ENCODE data around the gene SPINK1. TPM values are rescaled to one million over a fixed set of nuclear protein-coding genes. Genes with fewer than 3 reads are reported as not detected.

The SPINK1 gene
- total RNA-seq, 1 donor from 2014 or later = not detected

DNA sequence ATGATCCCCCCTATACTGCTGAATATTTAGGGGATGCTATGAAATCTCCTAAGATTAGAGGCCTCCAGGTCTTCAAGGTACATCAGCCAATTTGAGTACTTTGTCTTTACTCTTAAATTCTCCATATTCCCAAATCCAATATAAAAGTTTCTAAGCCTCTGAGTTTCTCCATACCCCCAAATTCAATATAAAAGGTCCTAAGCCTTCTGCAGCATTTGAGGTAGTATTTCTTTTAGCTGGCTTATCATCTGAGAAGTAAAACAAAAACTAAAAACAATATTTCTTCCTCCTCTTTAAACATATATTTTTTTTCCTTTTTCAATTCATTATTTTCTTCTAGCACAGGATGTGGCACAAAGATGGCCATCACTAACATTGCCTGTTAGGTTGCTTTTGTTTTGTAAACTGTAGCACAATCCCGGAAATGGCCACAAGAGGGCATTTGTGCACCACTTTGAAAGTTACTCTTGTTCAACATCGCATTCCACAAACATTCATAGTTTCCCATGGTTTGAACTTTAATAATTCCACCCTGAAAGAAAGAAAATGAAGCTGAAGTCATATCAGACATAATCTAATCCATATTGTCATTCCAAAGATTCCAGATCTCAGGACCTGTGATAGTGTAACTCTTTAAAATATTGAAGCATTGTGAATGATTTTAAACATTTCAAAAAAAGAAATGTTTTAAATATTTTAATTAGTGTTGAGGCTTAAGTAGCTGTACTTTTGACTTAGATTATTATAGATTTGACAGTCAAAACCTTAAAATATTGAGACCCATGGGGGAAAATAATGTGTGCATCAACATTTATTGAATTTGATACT, 26.0 kb upstream of the SPINK1 start:
- TF ChIP-seq, protein P1, sequence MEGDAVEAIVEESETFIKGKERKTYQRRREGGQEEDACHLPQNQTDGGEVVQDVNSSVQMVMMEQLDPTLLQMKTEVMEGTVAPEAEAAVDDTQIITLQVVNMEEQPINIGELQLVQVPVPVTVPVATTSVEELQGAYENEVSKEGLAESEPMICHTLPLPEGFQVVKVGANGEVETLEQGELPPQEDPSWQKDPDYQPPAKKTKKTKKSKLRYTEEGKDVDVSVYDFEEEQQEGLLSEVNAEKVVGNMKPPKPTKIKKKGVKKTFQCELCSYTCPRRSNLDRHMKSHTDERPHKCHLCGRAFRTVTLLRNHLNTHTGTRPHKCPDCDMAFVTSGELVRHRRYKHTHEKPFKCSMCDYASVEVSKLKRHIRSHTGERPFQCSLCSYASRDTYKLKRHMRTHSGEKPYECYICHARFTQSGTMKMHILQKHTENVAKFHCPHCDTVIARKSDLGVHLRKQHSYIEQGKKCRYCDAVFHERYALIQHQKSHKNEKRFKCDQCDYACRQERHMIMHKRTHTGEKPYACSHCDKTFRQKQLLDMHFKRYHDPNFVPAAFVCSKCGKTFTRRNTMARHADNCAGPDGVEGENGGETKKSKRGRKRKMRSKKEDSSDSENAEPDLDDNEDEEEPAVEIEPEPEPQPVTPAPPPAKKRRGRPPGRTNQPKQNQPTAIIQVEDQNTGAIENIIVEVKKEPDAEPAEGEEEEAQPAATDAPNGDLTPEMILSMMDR (IDR thresholded peaks at IDR 0.05; ENCODE audit: insufficient read depth, low read depth, low read length) = peak; percentile 90
- TF ChIP-seq EZH2 (IDR thresholded peaks at IDR 0.05; ENCODE audit: insufficient read depth, low read length) = no peak
- H3K4me2 ChIP-seq (ENCODE audit: low read length) = no peak overlapping the region
- FAIRE-seq = no peak
- Mint-ChIP-seq H3K4me1 (ENCODE audit: low read depth, unreplicated experiment) (peaks cover 4% of the 10 kb centered on the region), H3K9me3 (ENCODE audit: unreplicated experiment) (no peaks in the 10 kb centered on the region), H3K4me3 (ENCODE audit: unreplicated experiment) (no peak overlapping the region), H3K27me3 (ENCODE audit: low read depth, unreplicated experiment) (peaks cover 2% of the 10 kb centered on the region), H3K36me3 (ENCODE audit: low read depth, unreplicated experiment) (no peaks in the 10 kb centered on the region), H3K27ac (ENCODE audit: unreplicated experiment) (no peak overlapping the region)
- H3K4me1 ChIP-seq (ENCODE audit: insufficient read depth, low read length) = no peaks in the 10 kb centered on the region
- peak; percentile 26 for DNase-seq (ENCODE audit: low read depth)
- no peak overlapping the region for H3K27ac ChIP-seq (ENCODE audit: low read depth, low read length)
- H4K20me1 ChIP-seq (ENCODE audit: insufficient read depth, low read length) = no peaks in the 10 kb centered on the region
- no peak overlapping the region for H2AFZ ChIP-seq (ENCODE audit: low read depth, low read length)
- no peaks in the 10 kb centered on the region for H3K27me3 ChIP-seq (ENCODE audit: insufficient read depth, low read length)
- H3K9me3 ChIP-seq (ENCODE audit: insufficient read depth, low read depth, low read length) = no peaks in the 10 kb centered on the region
- no peaks in the 10 kb centered on the region for H3K36me3 ChIP-seq (ENCODE audit: insufficient read depth, low read length)
- H3K9ac ChIP-seq (ENCODE audit: low read length) = no peak overlapping the region
- H3K79me2 ChIP-seq (ENCODE audit: insufficient read depth, low read length) = no peaks in the 10 kb centered on the region
- no peak overlapping the region for H3K4me3 ChIP-seq (ENCODE audit: insufficient read depth, low read depth, low read length)

DNA sequence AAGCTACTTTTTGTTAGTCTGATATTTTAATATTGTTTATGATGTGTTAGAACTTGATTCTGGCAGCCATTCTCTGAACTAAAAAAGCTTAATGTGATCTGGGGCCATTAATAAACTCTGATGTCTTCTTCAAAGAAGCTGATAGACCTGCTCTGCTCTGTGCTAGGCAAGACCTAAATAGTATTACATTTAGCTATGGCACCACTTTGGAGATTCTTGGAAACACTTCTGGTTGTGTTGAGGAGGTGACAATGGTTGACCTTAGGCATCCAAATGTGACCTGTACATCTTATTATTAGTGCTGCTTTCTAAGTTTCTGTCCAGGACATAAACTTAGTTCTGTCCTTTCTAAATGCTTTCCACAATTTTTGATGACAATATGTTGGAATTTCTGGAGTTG, 25.3 kb upstream of the SPINK1 start:
- no peaks in the 10 kb centered on the region for H3K27me3 ChIP-seq (ENCODE audit: insufficient read depth, low read length)
- H3K9me3 ChIP-seq (ENCODE audit: insufficient read depth, low read depth, low read length) = peaks cover 3% of the 10 kb centered on the region
- H3K4me3 ChIP-seq (ENCODE audit: insufficient read depth, low read depth, low read length) = no peak overlapping the region
- H3K9me3 Mint-ChIP-seq (ENCODE audit: unreplicated experiment) = no peaks in the 10 kb centered on the region
- H3K4me3 Mint-ChIP-seq (ENCODE audit: unreplicated experiment) = no peak overlapping the region
- no peaks in the 10 kb centered on the region for H3K36me3 Mint-ChIP-seq (ENCODE audit: low read depth, unreplicated experiment)
- no peaks in the 10 kb centered on the region for H3K4me1 ChIP-seq (ENCODE audit: insufficient read depth, low read length)
- no peak overlapping the region for H3K9ac ChIP-seq (ENCODE audit: low read length)
- FAIRE-seq (peak; percentile 5), DNase-seq (ENCODE audit: low read depth) (no peak)
- H3K36me3 ChIP-seq (ENCODE audit: insufficient read depth, low read length) = no peaks in the 10 kb centered on the region
- peaks cover 4% of the 10 kb centered on the region for H3K4me1 Mint-ChIP-seq (ENCODE audit: low read depth, unreplicated experiment)
- H3K4me2 ChIP-seq (ENCODE audit: low read length) = no peak overlapping the region
- TF ChIP-seq, protein P1 (IDR thresholded peaks at IDR 0.05; ENCODE audit: insufficient read depth, low read depth, low read length) = no peak
- no peak for TF ChIP-seq EZH2 (IDR thresholded peaks at IDR 0.05; ENCODE audit: insufficient read depth, low read length)
- H3K79me2 ChIP-seq (ENCODE audit: insufficient read depth, low read length) = no peaks in the 10 kb centered on the region
- H2AFZ ChIP-seq (ENCODE audit: low read depth, low read length) = no peak overlapping the region
- no peak overlapping the region for H3K27ac Mint-ChIP-seq (ENCODE audit: unreplicated experiment)
- H3K27me3 Mint-ChIP-seq (ENCODE audit: low read depth, unreplicated experiment) = peaks cover 2% of the 10 kb centered on the region
- H4K20me1 ChIP-seq (ENCODE audit: insufficient read depth, low read length) = no peaks in the 10 kb centered on the region
- no peak overlapping the region for H3K27ac ChIP-seq (ENCODE audit: low read depth, low read length)

DNA sequence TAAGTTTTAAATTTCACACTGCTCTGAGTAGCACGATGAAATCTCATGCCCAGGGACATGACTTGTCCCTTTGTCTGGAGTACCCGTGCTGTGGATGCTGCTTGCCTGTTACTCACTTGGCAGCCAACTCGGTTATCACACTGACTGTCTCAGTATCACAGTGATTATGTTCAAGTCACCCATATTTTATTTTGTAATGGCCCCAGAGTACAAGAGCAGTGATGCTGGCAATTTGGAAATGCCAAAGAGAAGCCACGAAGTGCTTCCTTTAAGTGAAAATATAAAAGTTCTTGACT, 24.3 kb upstream of the SPINK1 start:
- Histone ChIP-seq H4K20me1 (ENCODE audit: insufficient read depth, low read length) (no peaks in the 10 kb centered on the region), H3K27me3 (ENCODE audit: insufficient read depth, low read length) (no peaks in the 10 kb centered on the region), H3K4me3 (ENCODE audit: insufficient read depth, low read depth, low read length) (no peak overlapping the region), H3K79me2 (ENCODE audit: insufficient read depth, low read length) (no peaks in the 10 kb centered on the region), H3K9me3 (ENCODE audit: insufficient read depth, low read depth, low read length) (peaks cover 3% of the 10 kb centered on the region), H3K9ac (ENCODE audit: low read length) (no peak overlapping the region), H2AFZ (ENCODE audit: low read depth, low read length) (no peak overlapping the region), H3K27ac (ENCODE audit: low read depth, low read length) (no peak overlapping the region), H3K36me3 (ENCODE audit: insufficient read depth, low read length) (no peaks in the 10 kb centered on the region), H3K4me1 (ENCODE audit: insufficient read depth, low read length) (no peaks in the 10 kb centered on the region), H3K4me2 (ENCODE audit: low read length) (no peak overlapping the region)
- H3K9me3 Mint-ChIP-seq (ENCODE audit: unreplicated experiment) = no peaks in the 10 kb centered on the region
- no peak overlapping the region for H3K27ac Mint-ChIP-seq (ENCODE audit: unreplicated experiment)
- DNase-seq (ENCODE audit: low read depth) (no peak), FAIRE-seq (no peak)
- no peaks in the 10 kb centered on the region for H3K36me3 Mint-ChIP-seq (ENCODE audit: low read depth, unreplicated experiment)
- peaks cover 2% of the 10 kb centered on the region for H3K27me3 Mint-ChIP-seq (ENCODE audit: low read depth, unreplicated experiment)
- TF ChIP-seq, protein P1 (IDR thresholded peaks at IDR 0.05; ENCODE audit: insufficient read depth, low read depth, low read length) = no peak
- no peak for TF ChIP-seq EZH2 (IDR thresholded peaks at IDR 0.05; ENCODE audit: insufficient read depth, low read length)
- H3K4me3 Mint-ChIP-seq (ENCODE audit: unreplicated experiment) = no peak overlapping the region
- H3K4me1 Mint-ChIP-seq (ENCODE audit: low read depth, unreplicated experiment) = no peaks in the 10 kb centered on the region

All from astrocyte (in vitro differentiated cells and primary cell).